Adrenal gland (tissue), 12 donors: Measurements from ENCODE around the gene HBS1L. TPM values are rescaled to one million over a fixed set of nuclear protein-coding genes. Genes with fewer than 3 reads are reported as not detected.

Experiments
- DNase-seq, 7 donors: peaks; one replicate each; pipeline ENCODE4 v3.0.0-alpha.2; 2019 to 2020
- H3K27ac ChIP-seq, 5 donors: fragments of 200-600 bp; sonication (generic) in 4 of 5; 1 replicate in 3 of 5; 2 replicates in 2 of 5; pipeline versions ENCODE4 v1.5.1 to v1.8.0; 2016 to 2020; ENCODE audit warnings: mild to moderate bottlenecking in 1 of 5
- H3K27me3 ChIP-seq: fragments of 200-600 bp; 2 replicates; pipeline ENCODE4 v1.8.0; 2021
- H3K36me3 ChIP-seq, 2 donors: fragments of 200-600 bp; replicated peaks in 1 of 2; 1 replicate in 1 of 2; 2 replicates in 1 of 2; pipeline versions ENCODE4 v1.5.1 to v1.8.0; 2018 to 2022
- H3K4me1 ChIP-seq, 2 donors: fragments of 200-600 bp; replicated peaks in 1 of 2; 1 replicate in 1 of 2; 2 replicates in 1 of 2; pipeline versions ENCODE4 v1.5.1 to v1.8.0; 2018 to 2021
- H3K4me3 ChIP-seq, 4 donors: fragments of 200-600 bp; sonication (generic) in 3 of 4; one replicate each; pipeline ENCODE4 v1.5.1; 2016 to 2018
- H3K9me3 ChIP-seq, 3 donors: fragments of 200-600 bp; sonication (generic) in 1 of 3; replicated peaks in 1 of 3; 1 replicate in 2 of 3; 2 replicates in 1 of 3; pipeline versions ENCODE4 v1.5.1 to v1.8.0; 2016 to 2021
- CTCF ChIP-seq, 6 experiments: fragments of 450-650 bp in 4 of 6; fragments of 200-600 bp in 2 of 6; sonication (generic) in 1 of 6; IDR thresholded peaks; 1 replicate in 5 of 6; 2 replicates in 1 of 6; pipeline versions ENCODE4 v1.5.1 to v1.8.0; 2016 to 2021; ENCODE audit warnings: antibody characterized with exemption in 6 of 6, mild to moderate bottlenecking in 2 of 6, moderate library complexity in 1 of 6
- POLR2A ChIP-seq, 2 donors: fragments of 450-650 bp; IDR thresholded peaks; one replicate each; pipeline ENCODE4 v1.6.1; 2017; ENCODE audit warnings: antibody characterized with exemption in 2 of 2, mild to moderate bottlenecking in 2 of 2, moderate library complexity in 1 of 2
- WGBS, 4 donors: extraction: QIAGEN DNeasy Blood & Tissue Kit in 2 of 4; methylation state at CpG; one replicate each; pipeline versions ENCODE4 v1.1.5 to v1.1.7; 2013 to 2017; 5-methylcytosine and 5-hydroxymethylcytosine counted together
- intact Hi-C, 2 donors: fragments of 100-400 bp; cut with DNase I; formaldehyde crosslinking; loops; one replicate each; pipeline versions ENCODE4 v1.14.1 to v1.15.0; 2022 to 2023
- polyA plus RNA-seq, 3 donors: library from polyadenylated mRNA; stranded (reverse); fragments of 200-250 nt in 2 of 3; fragments of 350-450 nt in 1 of 3; fragmentation: Illumina TruSeq in 1 of 3; extraction: RNeasy Lipid Tissue Mini Kit (QIAGEN cat#74804) in 1 of 3; gene quantifications; one replicate each; pipeline ENCODE4 v1.2.3, GENCODE V29; 2013 to 2014
- total RNA-seq, 9 donors: library from RNA; depleted of rRNA in 4 of 9; stranded (reverse); fragments of >200 nt in 4 of 9; fragments of 120-200 nt in 1 of 9; fragmentation: NEBNext Ultra II Directional in 1 of 9; extraction: Animal tissue kit (Norgen Biotek cat#: 25700) in 1 of 9; gene quantifications; one replicate each; pipeline versions ENCODE4 v1.1.0 to v1.2.4, GENCODE V29; 2013 to 2023
- donor health status: healthy with polysubstance abuse.
- donor health status: Bipolar disorder and iron deficiency.
- donor health status: DM: yes; HTN: yes; CAD: no.
- donor health status: DM: no; HTN: no; CAD: no.
- donor health status: DM: no; HTN: no; CAD: no.
- donor health status: DM: yes; HTN: yes; CAD: no.

HBS1L gene
- total and polyA plus RNA-seq, 12 donors, result 17.0 to 121 (median 58.4) TPM

GRCh38 chr6:135006386-135006914, 48.2 kb downstream of the HBS1L start:
- intact Hi-C loops, result no loop called here
- no peaks in the 10 kb centered on the region for H3K27me3 ChIP-seq
- H3K4me3 ChIP-seq, result no peak overlapping the region
- no peaks in the 10 kb centered on the region for H3K4me1 ChIP-seq
- H3K9me3 ChIP-seq, result no peaks in the 10 kb centered on the region
- TF ChIP-seq CTCF (IDR thresholded peaks at IDR 0.05), result no peak
- TF ChIP-seq POLR2A (IDR thresholded peaks at IDR 0.05), result no peak
- no peak for DNase-seq
- H3K36me3 ChIP-seq, result no peaks in the 10 kb centered on the region
- H3K27ac ChIP-seq, result no peak overlapping the region
- WGBS, 4 donors, result 96 to 97% (median 96%) methylated on average over 3 of the region's 3 CpGs

GRCh38 chr6:135004399-135004798, 50.2 kb downstream of the HBS1L start:
- Histone ChIP-seq H3K4me3 (no peak overlapping the region), H3K36me3 (no peaks in the 10 kb centered on the region), H3K4me1 (no peaks in the 10 kb centered on the region), H3K27me3 (no peaks in the 10 kb centered on the region), H3K9me3 (no peaks in the 10 kb centered on the region), H3K27ac (no peak overlapping the region)
- 87 to 95% (median 92%) methylated on average over 2 of the region's 2 CpGs for WGBS, 4 donors
- DNase-seq, result no peak
- TF ChIP-seq CTCF (IDR thresholded peaks at IDR 0.05) (no peak), POLR2A (IDR thresholded peaks at IDR 0.05) (no peak)
- intact Hi-C loops, result no loop called here

GRCh38 chr6:135002974-135003703, 51.5 kb downstream of the HBS1L start:
- TF ChIP-seq CTCF (IDR thresholded peaks at IDR 0.05) (no peak), POLR2A (IDR thresholded peaks at IDR 0.05) (no peak)
- Histone ChIP-seq H3K27me3 (no peaks in the 10 kb centered on the region), H3K4me1 (no peaks in the 10 kb centered on the region), H3K36me3 (no peaks in the 10 kb centered on the region), H3K9me3 (no peaks in the 10 kb centered on the region), H3K27ac (no peak overlapping the region), H3K4me3 (no peak overlapping the region)
- 85 to 92% (median 89%) methylated on average over 6 of the region's 6 CpGs for whole genome bisulfite sequencing, 4 donors
- DNase-seq, result no peak
- intact Hi-C loops, result no loop called here

GRCh38 chr6:135002229-135002844, 52.3 kb downstream of the HBS1L start:
- WGBS, 4 donors, result 75 to 82% (median 78%) methylated on average over 5 of the region's 5 CpGs
- intact Hi-C loops, result no loop called here
- peaks cover 0 to under 1% of the 10 kb centered on the region in 2 donors for H3K36me3 ChIP-seq
- no peak overlapping the region for H3K27ac ChIP-seq
- H3K4me1 ChIP-seq, result no peaks in the 10 kb centered on the region
- H3K4me3 ChIP-seq, result no peak overlapping the region
- DNase-seq, result no peak
- no peaks in the 10 kb centered on the region for H3K27me3 ChIP-seq
- no peak for TF ChIP-seq POLR2A (IDR thresholded peaks at IDR 0.05)
- TF ChIP-seq CTCF (IDR thresholded peaks at IDR 0.05), result peak; percentile 24 to 70 (median 52)
- no peaks in the 10 kb centered on the region for H3K9me3 ChIP-seq
